K562 (cell line): ENCODE measurements around the gene GPR3. TPM values are rescaled to one million over a fixed set of nuclear protein-coding genes. Genes with fewer than 3 reads are reported as not detected.

Experiments
- E2F6 ChIP-seq, 2 experiments: IDR thresholded peaks; 2 replicates each; pipeline ENCODE4 v1.6.1; 2011; ENCODE audit warnings: borderline replicate concordance in 1 of 2, control low read depth in 1 of 2, low read depth in 1 of 2, low read length in 1 of 2, mild to moderate bottlenecking in 1 of 2, mixed read lengths in 1 of 2, moderate library complexity in 1 of 2; ENCODE audit not compliant: insufficient read depth in 1 of 2, insufficient read length in 1 of 2, poor library complexity in 1 of 2, severe bottlenecking in 1 of 2; ENCODE audit errors: extremely low read depth in 1 of 2
- ETV6 ChIP-seq, 3 experiments: fragments of 150-350 bp in 1 of 3; sonication (generic) in 1 of 3; formaldehyde crosslinking in 1 of 3; IDR thresholded peaks; 2 replicates each; pipeline versions ENCODE4 v1.6.1 to v1.8.0; 2014 to 2022; ENCODE audit warnings: borderline replicate concordance in 2 of 3, low read depth in 2 of 3, antibody characterized with exemption in 1 of 3, low read length in 1 of 3, mild to moderate bottlenecking in 1 of 3, missing genetic modification reagents in 1 of 3
- GATAD2A ChIP-seq: fragments of 450-650 bp; IDR thresholded peaks from 2 replicates; pipeline ENCODE4 v1.6.1; 2017
- POLR2A ChIP-seq: fragments of 450-650 bp; conservative IDR thresholded peaks from 2 replicates; pipeline ENCODE4 v1.6.1; 2016
- PRDM10 ChIP-seq: fragments of 450-650 bp; IDR thresholded peaks from 2 replicates; pipeline ENCODE4 v1.6.1; 2018; ENCODE audit not compliant: partially characterized antibody
- RBFOX2 ChIP-seq: fragments of 200-400 bp; formaldehyde crosslinking; IDR thresholded peaks from 2 replicates; pipeline ENCODE4 v1.6.1; 2017; ENCODE audit warnings: low read depth, mild to moderate bottlenecking, low read length, moderate library complexity
- TCF7 ChIP-seq: sonication (generic); IDR thresholded peaks from 2 replicates; pipeline ENCODE4 v1.6.1; 2016; ENCODE audit warnings: antibody characterized with exemption, borderline replicate concordance
- polyA plus RNA-seq, 8 experiments: library from polyadenylated mRNA; depleted of rRNA in 4 of 8; stranded (reverse) in 5 of 8; unstranded in 3 of 8; fragments of >200 nt; fragmentation: Nextera tagmentation in 2 of 8; fragmentation: Illumina TruSeq in 1 of 8; extraction: Ambion mirVana in 2 of 8; extraction: Trizol in 1 of 8; gene quantifications; 2 replicates each; pipeline versions ENCODE4 v1.2.1 to v1.2.3, GENCODE V29; 2011 to 2014; ENCODE audit warnings: inconsistent platforms in 1 of 8, missing spikeins in 1 of 8
- total RNA-seq, 7 experiments: library from RNA; depleted of rRNA in 6 of 7; stranded (reverse); fragments of >200 nt in 6 of 7; fragmentation: Illumina TruSeq in 2 of 7; extraction: Trizol in 2 of 7; gene quantifications; 2 replicates each; pipeline versions ENCODE4 v1.2.1 to v1.2.3, GENCODE V29; 2011 to 2021; ENCODE audit warnings: low replicate concordance in 1 of 7
- TF ChIP-seq, protein P1 (sequence below), 2 experiments: fragments of 450-650 bp; formaldehyde crosslinking in 1 of 2; IDR thresholded peaks; 2 replicates each; pipeline versions ENCODE4 v1.4.0 to v1.6.1; 2014 to 2020; ENCODE audit warnings: mild to moderate bottlenecking in 2 of 2, borderline replicate concordance in 1 of 2, low read depth in 1 of 2

Gene GPR3
- total and polyA plus RNA-seq, 9 of the 15 experiments (the other 6 are each of a cell fraction or from before 2014, with no cell fraction given): 0.24 to 11.5 (median 3.7) TPM

GRCh38 chr1:27350663-27351540 is 41.5 kb upstream of the GPR3 start (continued):
- TF ChIP-seq, protein P1, sequence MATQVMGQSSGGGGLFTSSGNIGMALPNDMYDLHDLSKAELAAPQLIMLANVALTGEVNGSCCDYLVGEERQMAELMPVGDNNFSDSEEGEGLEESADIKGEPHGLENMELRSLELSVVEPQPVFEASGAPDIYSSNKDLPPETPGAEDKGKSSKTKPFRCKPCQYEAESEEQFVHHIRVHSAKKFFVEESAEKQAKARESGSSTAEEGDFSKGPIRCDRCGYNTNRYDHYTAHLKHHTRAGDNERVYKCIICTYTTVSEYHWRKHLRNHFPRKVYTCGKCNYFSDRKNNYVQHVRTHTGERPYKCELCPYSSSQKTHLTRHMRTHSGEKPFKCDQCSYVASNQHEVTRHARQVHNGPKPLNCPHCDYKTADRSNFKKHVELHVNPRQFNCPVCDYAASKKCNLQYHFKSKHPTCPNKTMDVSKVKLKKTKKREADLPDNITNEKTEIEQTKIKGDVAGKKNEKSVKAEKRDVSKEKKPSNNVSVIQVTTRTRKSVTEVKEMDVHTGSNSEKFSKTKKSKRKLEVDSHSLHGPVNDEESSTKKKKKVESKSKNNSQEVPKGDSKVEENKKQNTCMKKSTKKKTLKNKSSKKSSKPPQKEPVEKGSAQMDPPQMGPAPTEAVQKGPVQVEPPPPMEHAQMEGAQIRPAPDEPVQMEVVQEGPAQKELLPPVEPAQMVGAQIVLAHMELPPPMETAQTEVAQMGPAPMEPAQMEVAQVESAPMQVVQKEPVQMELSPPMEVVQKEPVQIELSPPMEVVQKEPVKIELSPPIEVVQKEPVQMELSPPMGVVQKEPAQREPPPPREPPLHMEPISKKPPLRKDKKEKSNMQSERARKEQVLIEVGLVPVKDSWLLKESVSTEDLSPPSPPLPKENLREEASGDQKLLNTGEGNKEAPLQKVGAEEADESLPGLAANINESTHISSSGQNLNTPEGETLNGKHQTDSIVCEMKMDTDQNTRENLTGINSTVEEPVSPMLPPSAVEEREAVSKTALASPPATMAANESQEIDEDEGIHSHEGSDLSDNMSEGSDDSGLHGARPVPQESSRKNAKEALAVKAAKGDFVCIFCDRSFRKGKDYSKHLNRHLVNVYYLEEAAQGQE (IDR thresholded peaks at IDR 0.05; ENCODE audit: borderline replicate concordance): peak; percentile 61
- TF ChIP-seq, protein P1 (CRISPR knock-in tag; IDR thresholded peaks at IDR 0.05; ENCODE audit: low read depth): no peak
- TF ChIP-seq ETV6 (IDR thresholded peaks at IDR 0.05; ENCODE audit: borderline replicate concordance in 1 of 2, low read depth in 2 of 2, low read length in 1 of 2) (no peak), ETV6 (CRISPR knock-in tag; IDR thresholded peaks at IDR 0.05; ENCODE audit: borderline replicate concordance) (no peak), TCF7 (0 out of 2 replicates have a peak, but pooled peaks have one; percentile 20), POLR2A (peak; percentile 27; the same call in 1 of the 2 replicates), E2F6 (IDR thresholded peaks at IDR 0.05; ENCODE audit: borderline replicate concordance in 1 of 2, extremely low read depth in 1 of 2, insufficient read depth in 1 of 2, insufficient read length in 1 of 2, low read depth in 1 of 2, low read length in 1 of 2, poor library complexity in 1 of 2, severe bottlenecking in 1 of 2) (peak in 1 of 2 experiments; percentile 17), GATAD2A (peak; percentile 79; the same call in 1 of the 2 replicates), PRDM10 (peak; percentile 91), RBFOX2 (peak; percentile 61)
